GM12878 (cell line): ENCODE results near the gene CRHBP. TPM values are rescaled to one million over a fixed set of nuclear protein-coding genes. Genes with fewer than 3 reads are reported as not detected.

Source experiments
- ATAC-seq: fragments of 200-7000 bp; cut with Tn5 transposase; 3 replicates; pipeline ENCODE4 v1.9.1; 2020; ENCODE audit warnings: mild to moderate bottlenecking, moderate library complexity
- BruUV-seq: library from RNA; stranded (reverse); fragments of 400-500 nt; replicated peaks from 2 replicates; lab custom pipeline; 2021; lab: Mats Ljungman, UMichigan
- CTCF ChIA-PET: fragments of 300-600 bp; sonication (Branson Sonifier 250); formaldehyde crosslinking; extraction: SDS; loops from one replicate; lab custom pipeline; 2021; ENCODE audit warnings: inconsistent platforms; lab: Yijun Ruan, JAX
- POLR2A ChIA-PET: fragments of 350-600 bp; formaldehyde crosslinking; extraction: SDS; loops from one replicate; lab custom pipeline; 2021; ENCODE audit warnings: inconsistent platforms; lab: Charles Lee
- RAD21 ChIA-PET: fragments of 300-600 bp; sonication (Branson Sonifier 250); formaldehyde crosslinking; loops from one replicate; lab custom pipeline; 2023; ENCODE audit warnings: antibody characterized with exemption; ENCODE audit not compliant: unreplicated experiment; lab: Charles Lee
- SMC1A ChIA-PET: fragments of 300-600 bp; sonication (Branson Sonifier 250); formaldehyde crosslinking; loops from one replicate; lab custom pipeline; 2023; ENCODE audit not compliant: unreplicated experiment, uncharacterized antibody; lab: Charles Lee
- DNase-seq: peaks from one replicate; pipeline ENCODE4 v3.0.0-alpha.2; 2011; ENCODE audit warnings: low read depth, low spot score
- FAIRE-seq: peaks from 3 replicates; lab custom pipeline; 2011; peaks lifted over from hg19 to GRCh38; lab: Jason Lieb, UNC
- H2AFZ ChIP-seq: 2 replicates; pipeline ENCODE4 v1.6.0; 2011; ENCODE audit warnings: low read depth, low read length, control low read depth; ENCODE audit not compliant: control insufficient read depth
- H3K27ac ChIP-seq: 2 replicates; pipeline ENCODE4 v1.5.1; 2011; ENCODE audit warnings: control low read depth; ENCODE audit not compliant: control insufficient read depth, insufficient read depth
- H3K27me3 ChIP-seq, 2 experiments: replicated peaks in 1 of 2; 2 replicates each; pipeline versions ENCODE4 v1.6.0 to v1.6.1; 2011; ENCODE audit warnings: low read length in 1 of 2; ENCODE audit not compliant: control insufficient read depth in 2 of 2, insufficient read depth in 2 of 2
- H3K36me3 ChIP-seq, 2 experiments: 2 replicates each; pipeline ENCODE4 v1.5.1; 2011; ENCODE audit warnings: low read length in 1 of 2; ENCODE audit not compliant: control insufficient read depth in 2 of 2, insufficient read depth in 2 of 2
- H3K4me1 ChIP-seq: 2 replicates; pipeline ENCODE4 v1.6.1; 2011; ENCODE audit warnings: mild to moderate bottlenecking, low read length, moderate library complexity, mixed read lengths; ENCODE audit not compliant: control insufficient read depth, insufficient read depth
- H3K4me2 ChIP-seq: 2 replicates; pipeline ENCODE4 v1.6.0; 2011; ENCODE audit warnings: control low read depth; ENCODE audit not compliant: control insufficient read depth, insufficient read depth
- H3K4me3 ChIP-seq: fragments of 200-600 bp; sonication (generic); 2 replicates; pipeline ENCODE4 v1.5.1; 2016
- H3K79me2 ChIP-seq: 2 replicates; pipeline ENCODE4 v1.6.0; 2011; ENCODE audit warnings: low read length; ENCODE audit not compliant: control insufficient read depth, insufficient read depth
- H3K9ac ChIP-seq: 2 replicates; pipeline ENCODE4 v1.8.0; 2011; ENCODE audit warnings: low read length, control low read depth, mixed read lengths; ENCODE audit not compliant: control insufficient read depth, insufficient read depth
- H3K9me3 ChIP-seq: replicated peaks from 3 replicates; pipeline ENCODE4 v1.5.1; 2011; ENCODE audit warnings: mild to moderate bottlenecking, low read length; ENCODE audit not compliant: control insufficient read depth, insufficient read depth
- H4K20me1 ChIP-seq: 2 replicates; pipeline ENCODE4 v1.6.0; 2011; ENCODE audit not compliant: control insufficient read depth, insufficient read depth
- HDAC6 ChIP-seq: fragments of 200-600 bp; sonication (generic); IDR thresholded peaks from one replicate; pipeline ENCODE4 v1.8.0; 2017; ENCODE audit warnings: antibody characterized with exemption; ENCODE audit not compliant: unreplicated experiment
- HDGF ChIP-seq: fragments of 450-650 bp; IDR thresholded peaks from 2 replicates; pipeline ENCODE4 v1.6.1; 2016; ENCODE audit warnings: antibody characterized with exemption
- JUNB ChIP-seq: IDR thresholded peaks from 2 replicates; pipeline ENCODE4 v1.6.1; 2016; ENCODE audit warnings: antibody characterized with exemption, mild to moderate bottlenecking
- MYB ChIP-seq: fragments of 150-350 bp; IDR thresholded peaks from 2 replicates; pipeline ENCODE4 v1.6.1; 2014; ENCODE audit warnings: mild to moderate bottlenecking, low read depth, low read length, borderline replicate concordance
- POLR2A ChIP-seq: IDR thresholded peaks from 2 replicates; pipeline ENCODE4 v1.6.1; 2011; ENCODE audit warnings: low read depth, mild to moderate bottlenecking, low read length
- SMAD1 ChIP-seq: fragments of 450-650 bp; IDR thresholded peaks from 2 replicates; pipeline ENCODE4 v1.6.1; 2018; ENCODE audit warnings: mild to moderate bottlenecking, low read depth; ENCODE audit not compliant: partially characterized antibody
- TCF12 ChIP-seq: IDR thresholded peaks from 2 replicates; pipeline ENCODE4 v1.6.1; 2011; ENCODE audit warnings: low read depth, mild to moderate bottlenecking, low read length
- ZNF24 ChIP-seq: fragments of 450-650 bp; IDR thresholded peaks from 2 replicates; pipeline ENCODE4 v1.6.1; 2017; ENCODE audit warnings: antibody characterized with exemption, mild to moderate bottlenecking
- ZNF384 ChIP-seq: IDR thresholded peaks from 2 replicates; pipeline ENCODE4 v1.6.1; 2012; ENCODE audit warnings: low read depth, mild to moderate bottlenecking, low read length, improper control_type of control experiment, borderline replicate concordance
- ZNF622 ChIP-seq: fragments of 450-650 bp; IDR thresholded peaks from 2 replicates; pipeline ENCODE4 v1.6.1; 2017; ENCODE audit warnings: mild to moderate bottlenecking, inconsistent platforms
- WGBS: methylation state at CpG from one replicate; pipeline ENCODE4 v1.1.6; 2016; ENCODE audit warnings: low lambda C conversion rate; ENCODE audit not compliant: insufficient replicate concordance, insufficient coverage; ENCODE audit errors: missing lambda C conversion rate; 5-methylcytosine and 5-hydroxymethylcytosine counted together
- in situ Hi-C: fragments of 300-500 bp; cut with MboI; formaldehyde crosslinking; loops from 9 replicates; pipeline ENCODE4 v1.14.3; 2018; ENCODE audit warnings: mixed read lengths
- intact Hi-C: fragments of 100-400 bp; cut with micrococcal nuclease; formaldehyde crosslinking; loops from one replicate; pipeline ENCODE4 v1.14.2; 2022; ENCODE audit not compliant: unreplicated experiment
- polyA plus RNA-seq, 11 experiments: library from polyadenylated mRNA; depleted of rRNA in 4 of 11; unstranded in 6 of 11; stranded (reverse) in 5 of 11; fragments of >200 nt; fragmentation: Nextera tagmentation in 4 of 11; fragmentation: Illumina TruSeq in 1 of 11; extraction: Ambion mirVana in 4 of 11; extraction: Trizol in 1 of 11; gene quantifications; 1 replicate in 1 of 11; 2 replicates in 10 of 11; pipeline versions ENCODE4 v1.2.1 to v1.2.3, GENCODE V29; 2011 to 2016; ENCODE audit warnings: inconsistent platforms in 2 of 11, missing spikeins in 2 of 11, low read depth in 1 of 11
- total RNA-seq, 4 experiments: library from RNA; depleted of rRNA in 3 of 4; stranded (reverse); fragments of >200 nt in 3 of 4; fragmentation: Illumina TruSeq in 1 of 4; extraction: Trizol in 1 of 4; gene quantifications; 2 replicates each; pipeline versions ENCODE4 v1.2.1 to v1.2.3, GENCODE V29; 2013 to 2021
- TF ChIP-seq, protein P1 (sequence below): IDR thresholded peaks from 2 replicates; pipeline ENCODE4 v1.6.1; 2011; ENCODE audit warnings: low read depth, low read length, improper control_type of control experiment, borderline replicate concordance
- TF ChIP-seq, protein P2 (sequence below): IDR thresholded peaks from 2 replicates; pipeline ENCODE4 v1.6.1; 2012; ENCODE audit warnings: low read length, inconsistent platforms
- TF ChIP-seq, protein P3 (sequence below): fragments of 150-350 bp; IDR thresholded peaks from 2 replicates; pipeline ENCODE4 v1.6.1; 2014; ENCODE audit warnings: mild to moderate bottlenecking, low read depth, low read length
- TF ChIP-seq, protein P4 (sequence below): fragments of 450-650 bp; IDR thresholded peaks from 2 replicates; pipeline ENCODE4 v1.6.1; 2018; ENCODE audit warnings: mild to moderate bottlenecking, low read depth, moderate library complexity; ENCODE audit not compliant: partially characterized antibody
- TF ChIP-seq, protein P5 (sequence below): fragments of 450-650 bp; IDR thresholded peaks from 2 replicates; pipeline ENCODE4 v1.6.1; 2016; ENCODE audit warnings: mild to moderate bottlenecking

The CRHBP gene
- total and polyA plus RNA-seq, 10 of the 15 experiments (the other 5 are each of a cell fraction or from before 2014, with no cell fraction given) = 0.04 to 0.32 TPM; not detected in 8

DNA sequence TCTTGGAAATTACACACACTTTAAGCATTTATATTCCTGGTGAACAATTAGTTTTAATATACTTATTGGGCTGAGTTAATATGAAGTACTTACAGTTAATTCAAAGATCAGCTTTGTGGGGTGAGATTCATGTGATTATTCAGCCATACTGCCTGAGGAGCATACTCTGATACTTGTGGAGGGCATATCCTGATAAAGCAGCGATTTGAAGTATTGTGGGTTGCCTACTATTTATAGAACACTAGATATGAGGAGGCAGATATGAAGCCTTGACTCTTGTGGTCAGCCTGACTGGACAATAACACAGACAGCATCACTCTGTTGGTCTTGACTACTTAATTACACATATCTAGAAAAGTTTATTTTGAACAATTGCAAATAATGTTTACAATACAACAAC lies 50.4 kb downstream of the CRHBP start:
- ChIA-PET SMC1A (no interaction called here), RAD21 (no interaction called here), CTCF (no interaction called here), POLR2A (no interaction called here)
- intact Hi-C loops = no loop called here
- FAIRE-seq (no peak), ATAC-seq (no peak), DNase-seq (no peak)
- no peaks in the 10 kb centered on the region for H3K9me3 ChIP-seq
- no peaks in the 10 kb centered on the region for H3K79me2 ChIP-seq
- no peak overlapping the region for H3K4me2 ChIP-seq
- H3K4me3 ChIP-seq = no peak overlapping the region
- no peak overlapping the region for H3K9ac ChIP-seq
- BruUV-seq = no TSS peak
- no peak overlapping the region for H2AFZ ChIP-seq
- no peaks in the 10 kb centered on the region for H4K20me1 ChIP-seq
- no peaks in the 10 kb centered on the region for H3K36me3 ChIP-seq
- TF ChIP-seq, protein P1, sequence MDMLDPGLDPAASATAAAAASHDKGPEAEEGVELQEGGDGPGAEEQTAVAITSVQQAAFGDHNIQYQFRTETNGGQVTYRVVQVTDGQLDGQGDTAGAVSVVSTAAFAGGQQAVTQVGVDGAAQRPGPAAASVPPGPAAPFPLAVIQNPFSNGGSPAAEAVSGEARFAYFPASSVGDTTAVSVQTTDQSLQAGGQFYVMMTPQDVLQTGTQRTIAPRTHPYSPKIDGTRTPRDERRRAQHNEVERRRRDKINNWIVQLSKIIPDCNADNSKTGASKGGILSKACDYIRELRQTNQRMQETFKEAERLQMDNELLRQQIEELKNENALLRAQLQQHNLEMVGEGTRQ = no peak
- TF ChIP-seq POLR2A (no peak), JUNB (no peak), ZNF384 (no peak), ZNF622 (no peak), MYB (no peak), HDGF (no peak), SMAD1 (no peak), TCF12 (no peak), ZNF24 (no peak), HDAC6 (no peak)
- TF ChIP-seq, protein P2, sequence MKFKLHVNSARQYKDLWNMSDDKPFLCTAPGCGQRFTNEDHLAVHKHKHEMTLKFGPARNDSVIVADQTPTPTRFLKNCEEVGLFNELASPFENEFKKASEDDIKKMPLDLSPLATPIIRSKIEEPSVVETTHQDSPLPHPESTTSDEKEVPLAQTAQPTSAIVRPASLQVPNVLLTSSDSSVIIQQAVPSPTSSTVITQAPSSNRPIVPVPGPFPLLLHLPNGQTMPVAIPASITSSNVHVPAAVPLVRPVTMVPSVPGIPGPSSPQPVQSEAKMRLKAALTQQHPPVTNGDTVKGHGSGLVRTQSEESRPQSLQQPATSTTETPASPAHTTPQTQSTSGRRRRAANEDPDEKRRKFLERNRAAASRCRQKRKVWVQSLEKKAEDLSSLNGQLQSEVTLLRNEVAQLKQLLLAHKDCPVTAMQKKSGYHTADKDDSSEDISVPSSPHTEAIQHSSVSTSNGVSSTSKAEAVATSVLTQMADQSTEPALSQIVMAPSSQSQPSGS = no peak
- TF ChIP-seq, protein P3, sequence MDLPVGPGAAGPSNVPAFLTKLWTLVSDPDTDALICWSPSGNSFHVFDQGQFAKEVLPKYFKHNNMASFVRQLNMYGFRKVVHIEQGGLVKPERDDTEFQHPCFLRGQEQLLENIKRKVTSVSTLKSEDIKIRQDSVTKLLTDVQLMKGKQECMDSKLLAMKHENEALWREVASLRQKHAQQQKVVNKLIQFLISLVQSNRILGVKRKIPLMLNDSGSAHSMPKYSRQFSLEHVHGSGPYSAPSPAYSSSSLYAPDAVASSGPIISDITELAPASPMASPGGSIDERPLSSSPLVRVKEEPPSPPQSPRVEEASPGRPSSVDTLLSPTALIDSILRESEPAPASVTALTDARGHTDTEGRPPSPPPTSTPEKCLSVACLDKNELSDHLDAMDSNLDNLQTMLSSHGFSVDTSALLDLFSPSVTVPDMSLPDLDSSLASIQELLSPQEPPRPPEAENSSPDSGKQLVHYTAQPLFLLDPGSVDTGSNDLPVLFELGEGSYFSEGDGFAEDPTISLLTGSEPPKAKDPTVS = no peak
- TF ChIP-seq, protein P4, sequence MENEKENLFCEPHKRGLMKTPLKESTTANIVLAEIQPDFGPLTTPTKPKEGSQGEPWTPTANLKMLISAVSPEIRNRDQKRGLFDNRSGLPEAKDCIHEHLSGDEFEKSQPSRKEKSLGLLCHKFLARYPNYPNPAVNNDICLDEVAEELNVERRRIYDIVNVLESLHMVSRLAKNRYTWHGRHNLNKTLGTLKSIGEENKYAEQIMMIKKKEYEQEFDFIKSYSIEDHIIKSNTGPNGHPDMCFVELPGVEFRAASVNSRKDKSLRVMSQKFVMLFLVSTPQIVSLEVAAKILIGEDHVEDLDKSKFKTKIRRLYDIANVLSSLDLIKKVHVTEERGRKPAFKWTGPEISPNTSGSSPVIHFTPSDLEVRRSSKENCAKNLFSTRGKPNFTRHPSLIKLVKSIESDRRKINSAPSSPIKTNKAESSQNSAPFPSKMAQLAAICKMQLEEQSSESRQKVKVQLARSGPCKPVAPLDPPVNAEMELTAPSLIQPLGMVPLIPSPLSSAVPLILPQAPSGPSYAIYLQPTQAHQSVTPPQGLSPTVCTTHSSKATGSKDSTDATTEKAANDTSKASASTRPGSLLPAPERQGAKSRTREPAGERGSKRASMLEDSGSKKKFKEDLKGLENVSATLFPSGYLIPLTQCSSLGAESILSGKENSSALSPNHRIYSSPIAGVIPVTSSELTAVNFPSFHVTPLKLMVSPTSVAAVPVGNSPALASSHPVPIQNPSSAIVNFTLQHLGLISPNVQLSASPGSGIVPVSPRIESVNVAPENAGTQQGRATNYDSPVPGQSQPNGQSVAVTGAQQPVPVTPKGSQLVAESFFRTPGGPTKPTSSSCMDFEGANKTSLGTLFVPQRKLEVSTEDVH = no peak
- TF ChIP-seq, protein P5, sequence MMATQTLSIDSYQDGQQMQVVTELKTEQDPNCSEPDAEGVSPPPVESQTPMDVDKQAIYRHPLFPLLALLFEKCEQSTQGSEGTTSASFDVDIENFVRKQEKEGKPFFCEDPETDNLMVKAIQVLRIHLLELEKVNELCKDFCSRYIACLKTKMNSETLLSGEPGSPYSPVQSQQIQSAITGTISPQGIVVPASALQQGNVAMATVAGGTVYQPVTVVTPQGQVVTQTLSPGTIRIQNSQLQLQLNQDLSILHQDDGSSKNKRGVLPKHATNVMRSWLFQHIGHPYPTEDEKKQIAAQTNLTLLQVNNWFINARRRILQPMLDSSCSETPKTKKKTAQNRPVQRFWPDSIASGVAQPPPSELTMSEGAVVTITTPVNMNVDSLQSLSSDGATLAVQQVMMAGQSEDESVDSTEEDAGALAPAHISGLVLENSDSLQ = no peak
- 8% methylated on average over 1 of the region's 1 CpG for WGBS
- H3K4me1 ChIP-seq = no peaks in the 10 kb centered on the region
- H3K27me3 ChIP-seq = no peaks in the 10 kb centered on the region; a peak in 1 of 4 replicates
- in situ Hi-C loops = no loop called here
- no peak overlapping the region for H3K27ac ChIP-seq
